ENCODE data around the gene SLC2A1. TPM values are rescaled to one million over a fixed set of nuclear protein-coding genes. Genes with fewer than 3 reads are reported as not detected.

SLC2A1 gene
- total RNA-seq, 2 donors from 2014 or later: 105 to 131 TPM

DNA sequence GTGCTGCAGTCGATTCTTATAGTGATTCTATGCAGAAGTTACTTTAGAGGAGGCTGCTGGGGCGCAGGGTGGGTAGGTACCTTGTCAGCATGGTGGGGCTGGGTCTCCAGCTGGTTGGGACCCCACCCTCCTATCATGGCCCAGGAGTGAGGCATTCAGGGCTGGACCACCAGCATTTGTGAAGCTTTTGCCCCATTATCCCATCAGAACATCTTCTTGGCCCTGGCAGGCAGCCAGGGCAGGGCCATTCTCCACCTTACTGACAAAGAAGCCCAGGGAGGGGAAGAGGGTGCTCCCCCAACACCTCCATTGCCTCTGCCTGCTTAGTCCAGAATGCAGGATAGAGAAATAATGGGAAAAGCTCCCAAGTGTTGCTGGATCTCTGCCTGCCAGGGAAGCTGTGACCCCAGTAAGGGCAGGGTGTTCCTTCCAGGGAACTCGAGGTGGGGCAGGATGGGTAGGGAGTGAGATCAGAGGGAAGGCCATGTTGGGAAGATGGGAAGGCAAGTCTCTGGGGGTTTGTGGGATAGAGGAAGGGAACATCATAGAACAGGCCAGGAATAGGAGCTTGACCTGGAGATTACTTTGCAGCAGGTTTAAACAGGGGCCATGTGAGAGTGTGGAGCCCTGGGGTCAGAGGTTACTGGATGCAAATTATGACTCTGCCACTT, 16.2 kb upstream of the SLC2A1 start:
- Mint-ChIP-seq H3K27me3 (peaks cover 0 to 3% of the 10 kb centered on the region in 2 donors), H3K4me1 (ENCODE audit: low read depth in 2 of 2) (peaks cover 0 to 4% of the 10 kb centered on the region in 2 donors), H3K4me3 (no peak overlapping the region), H3K36me3 (no peaks in the 10 kb centered on the region), H3K27ac (no peak overlapping the region), H3K9me3 (no peaks in the 10 kb centered on the region)
- DNase-seq (ENCODE audit: low spot score) (no peak), ATAC-seq (no peak)

DNA sequence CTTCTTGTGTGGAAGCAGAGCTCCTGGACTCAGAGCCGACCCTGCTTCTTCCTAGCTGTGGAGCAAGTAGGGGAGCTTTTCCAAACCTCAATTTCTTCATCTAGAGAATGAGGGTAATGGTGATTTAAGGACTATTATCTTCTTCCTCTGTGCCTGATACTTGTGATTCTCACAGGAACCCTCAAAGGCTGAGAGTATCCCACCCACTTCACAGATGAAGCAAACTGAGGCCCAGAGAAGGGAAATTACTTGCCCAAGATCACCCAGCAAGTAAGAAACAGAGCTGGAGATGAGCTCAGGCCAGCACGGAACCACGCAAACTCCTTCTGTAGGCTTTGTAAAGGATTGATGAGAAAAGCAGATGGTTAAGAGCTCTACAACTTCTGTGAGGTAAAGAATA, 15.1 kb upstream of the SLC2A1 start:
- Mint-ChIP-seq H3K4me1 (ENCODE audit: low read depth in 2 of 2) (peaks cover 0 to 4% of the 10 kb centered on the region in 2 donors), H3K9me3 (no peaks in the 10 kb centered on the region), H3K27ac (no peak overlapping the region), H3K36me3 (no peaks in the 10 kb centered on the region), H3K4me3 (no peak overlapping the region), H3K27me3 (no peaks in the 10 kb centered on the region)
- DNase-seq (ENCODE audit: low spot score) (no peak), ATAC-seq (no peak)

DNA sequence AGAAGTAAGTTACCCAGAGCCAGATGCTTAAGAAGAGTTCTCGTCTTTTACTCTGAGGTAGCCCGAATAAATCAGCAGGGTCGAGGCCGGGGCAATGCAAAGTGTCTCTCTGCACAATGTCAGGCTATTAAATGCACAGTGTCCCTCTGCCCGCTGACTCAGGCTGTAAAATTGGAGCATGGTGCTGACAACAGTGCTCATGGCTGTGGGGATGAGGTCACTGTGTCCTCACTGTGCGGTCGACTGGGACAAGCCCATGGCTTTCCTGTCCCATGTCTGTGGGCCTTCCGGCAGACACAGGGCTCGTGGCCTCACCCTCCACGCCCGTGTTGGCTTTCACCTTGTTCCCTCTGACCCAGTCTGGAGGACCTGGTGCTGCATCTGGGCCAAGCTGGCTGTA, 14.6 kb upstream of the SLC2A1 start:
- ATAC-seq: peak in 1 of 2 donors; percentile 41
- Mint-ChIP-seq H3K4me1 (ENCODE audit: low read depth in 2 of 2) (peaks cover 0 to 4% of the 10 kb centered on the region in 2 donors), H3K27me3 (no peaks in the 10 kb centered on the region), H3K27ac (no peak overlapping the region), H3K36me3 (no peaks in the 10 kb centered on the region), H3K4me3 (no peak overlapping the region), H3K9me3 (no peaks in the 10 kb centered on the region)
- DNase-seq (ENCODE audit: low spot score): no peak

DNA sequence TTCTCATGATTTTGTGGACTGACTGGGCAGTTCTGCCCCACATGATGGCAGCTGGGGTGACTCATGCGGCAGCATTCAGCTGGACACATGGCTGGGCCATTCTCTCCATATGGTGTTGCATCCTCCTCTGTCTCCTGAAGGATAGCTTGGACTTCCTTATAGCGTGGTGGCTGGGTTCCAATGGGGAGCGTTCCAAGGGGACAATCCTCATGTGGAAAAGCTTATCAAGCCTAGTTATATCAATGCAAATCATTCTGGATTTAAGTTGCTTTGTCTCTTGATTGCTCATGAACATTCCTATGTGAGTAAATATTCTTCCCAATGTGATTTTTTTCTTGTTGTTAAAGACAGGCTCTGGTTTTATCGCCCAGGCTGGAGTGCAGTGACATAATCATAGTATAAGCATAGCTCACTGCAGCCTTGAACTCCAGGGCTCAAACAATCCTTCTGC, 13.2 kb upstream of the SLC2A1 start:
- peaks cover 0 to 2% of the 10 kb centered on the region in 2 donors for H3K4me1 Mint-ChIP-seq (ENCODE audit: low read depth in 2 of 2)
- DNase-seq (ENCODE audit: low spot score) (no peak), ATAC-seq (no peak)
- H3K9me3 Mint-ChIP-seq: no peaks in the 10 kb centered on the region
- H3K36me3 Mint-ChIP-seq: no peaks in the 10 kb centered on the region
- no peaks in the 10 kb centered on the region for H3K27me3 Mint-ChIP-seq
- H3K27ac Mint-ChIP-seq: no peak overlapping the region
- H3K4me3 Mint-ChIP-seq: no peak overlapping the region

DNA sequence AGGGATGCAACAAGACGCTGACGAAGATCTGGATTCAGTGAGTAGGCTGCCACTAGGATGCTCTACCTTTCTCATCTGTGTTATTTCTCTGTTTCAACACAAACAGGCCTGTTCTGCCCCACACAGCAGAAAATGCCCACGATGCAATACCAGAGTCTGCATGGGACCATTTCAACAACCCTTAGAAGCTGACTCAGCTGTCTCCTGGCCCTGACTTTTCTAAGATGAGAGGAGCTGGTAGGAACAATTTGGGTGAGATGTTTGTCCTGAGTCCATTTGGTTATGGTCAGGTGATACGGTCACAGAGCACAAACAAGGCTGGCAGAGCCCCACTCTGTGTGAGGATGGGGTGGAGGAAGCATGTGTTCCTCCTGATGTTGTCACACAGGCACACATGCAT, 11.5 kb upstream of the SLC2A1 start:
- ATAC-seq (no peak), DNase-seq (ENCODE audit: low spot score) (no peak)
- H3K4me3 Mint-ChIP-seq: no peak overlapping the region

DNA sequence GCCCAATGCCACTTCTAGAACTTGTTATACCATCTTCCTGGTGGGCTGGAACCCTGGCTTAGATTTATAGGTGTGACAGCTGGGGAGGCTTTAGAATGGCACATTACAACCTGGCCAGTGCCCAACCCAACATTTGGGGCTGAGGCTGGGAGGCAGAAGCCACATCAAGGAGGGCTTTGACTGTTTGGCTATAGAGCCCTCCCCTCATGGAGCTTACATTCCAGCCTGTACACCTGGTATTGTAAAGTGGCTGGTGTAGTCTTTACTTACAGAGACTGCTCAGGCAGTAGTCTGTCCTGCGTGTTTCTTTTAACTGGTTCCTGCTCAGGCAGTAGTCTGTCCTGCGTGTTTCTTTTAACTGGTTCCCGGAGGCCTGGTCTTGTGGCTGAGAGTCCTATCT, 10.0 kb upstream of the SLC2A1 start:
- Mint-ChIP-seq H3K4me3 (no peak overlapping the region), H3K36me3 (no peaks in the 10 kb centered on the region), H3K27ac (no peak overlapping the region), H3K9me3 (no peaks in the 10 kb centered on the region), H3K27me3 (peaks cover under 1% of the 10 kb centered on the region in 2 donors), H3K4me1 (ENCODE audit: low read depth in 2 of 2) (peaks cover under 1 to 1% of the 10 kb centered on the region in 2 donors)
- DNase-seq (ENCODE audit: low spot score) (no peak), ATAC-seq (no peak)

More for the DNA sequence above, 11.5 kb upstream of the SLC2A1 start:
- no peaks in the 10 kb centered on the region for H3K36me3 Mint-ChIP-seq
- peaks cover 0 to 2% of the 10 kb centered on the region in 2 donors for H3K4me1 Mint-ChIP-seq (ENCODE audit: low read depth in 2 of 2)
- no peaks in the 10 kb centered on the region for H3K9me3 Mint-ChIP-seq
- H3K27me3 Mint-ChIP-seq: no peaks in the 10 kb centered on the region
- no peak overlapping the region for H3K27ac Mint-ChIP-seq

DNA sequence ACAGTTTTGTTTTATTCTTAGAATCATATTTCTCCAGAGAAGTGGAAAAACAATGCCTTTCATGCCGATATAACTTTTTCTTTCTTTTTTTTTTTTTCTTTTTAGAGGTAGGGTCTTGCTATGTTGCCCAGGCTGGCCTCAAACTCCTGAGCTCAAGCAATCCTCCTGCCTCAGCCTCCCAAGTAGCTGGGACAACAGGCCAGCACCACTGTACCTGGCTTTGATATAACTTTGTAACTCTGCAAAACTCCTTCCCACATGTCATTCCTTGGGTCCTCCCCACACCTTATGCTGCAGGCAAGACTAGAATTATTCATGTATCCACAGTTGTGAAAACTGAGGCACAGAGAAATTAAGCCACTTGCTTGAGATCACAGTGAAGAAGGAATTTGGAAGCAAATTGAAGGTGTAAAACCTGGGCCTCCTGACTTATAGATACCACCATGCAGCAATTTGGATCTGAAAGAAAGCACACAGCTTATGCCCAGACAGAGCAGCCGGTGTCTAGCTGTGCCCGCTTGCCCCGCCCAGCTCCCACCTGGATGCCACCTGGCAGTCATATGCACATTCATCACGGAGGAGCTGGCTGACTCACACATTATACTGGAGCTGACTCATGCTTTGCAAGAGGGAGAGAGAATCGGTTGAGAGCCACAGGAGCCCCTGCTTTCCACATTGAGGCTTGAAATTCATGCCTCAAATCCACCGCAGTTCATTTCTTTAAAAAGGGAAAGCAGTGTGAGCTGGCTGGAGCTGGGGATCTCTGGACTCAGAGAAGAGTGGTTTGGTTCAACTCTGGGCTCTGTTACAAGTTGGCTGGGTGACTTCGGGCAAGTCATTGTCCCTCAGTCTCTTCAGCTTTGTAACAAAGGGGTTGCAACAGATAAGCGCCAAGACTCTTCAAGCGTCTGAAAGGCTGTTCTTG, 8.3 kb upstream of the SLC2A1 start:
- H3K4me3 Mint-ChIP-seq: no peak overlapping the region
- H3K27ac Mint-ChIP-seq: no peak overlapping the region
- no peak for ATAC-seq
- H3K9me3 Mint-ChIP-seq: no peaks in the 10 kb centered on the region
- no peak for DNase-seq (ENCODE audit: low spot score)
- H3K36me3 Mint-ChIP-seq: no peaks in the 10 kb centered on the region
- peaks cover 7 to 8% of the 10 kb centered on the region in 2 donors for H3K4me1 Mint-ChIP-seq (ENCODE audit: low read depth in 2 of 2)
- H3K27me3 Mint-ChIP-seq: peaks cover 4 to 6% of the 10 kb centered on the region in 2 donors

DNA sequence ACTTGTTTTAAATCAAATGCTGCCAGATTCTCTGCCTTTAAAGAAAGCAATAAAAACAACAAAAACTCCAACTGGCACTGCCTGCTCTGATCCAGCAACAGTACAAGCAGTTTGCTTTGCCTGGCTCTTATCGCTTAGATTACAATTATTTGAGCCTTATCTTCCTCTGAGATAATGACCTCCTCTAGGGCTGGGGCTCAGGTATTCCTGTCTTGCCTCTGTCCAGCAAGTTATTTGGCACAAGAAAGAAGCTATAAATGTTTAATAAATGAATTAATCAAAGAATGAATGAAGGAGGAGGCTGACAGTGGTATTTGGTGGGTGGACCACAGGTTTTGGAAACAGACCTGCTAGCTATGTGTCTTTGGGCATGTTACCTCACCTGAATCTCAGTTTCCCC, 6.7 kb upstream of the SLC2A1 start:
- Mint-ChIP-seq H3K36me3 (no peaks in the 10 kb centered on the region), H3K27ac (no peak overlapping the region), H3K4me3 (no peak overlapping the region), H3K27me3 (peaks cover 12 to 14% of the 10 kb centered on the region in 2 donors), H3K9me3 (no peaks in the 10 kb centered on the region), H3K4me1 (ENCODE audit: low read depth in 2 of 2) (peaks cover 16 to 19% of the 10 kb centered on the region in 2 donors)
- ATAC-seq (no peak), DNase-seq (ENCODE audit: low spot score) (no peak)

DNA sequence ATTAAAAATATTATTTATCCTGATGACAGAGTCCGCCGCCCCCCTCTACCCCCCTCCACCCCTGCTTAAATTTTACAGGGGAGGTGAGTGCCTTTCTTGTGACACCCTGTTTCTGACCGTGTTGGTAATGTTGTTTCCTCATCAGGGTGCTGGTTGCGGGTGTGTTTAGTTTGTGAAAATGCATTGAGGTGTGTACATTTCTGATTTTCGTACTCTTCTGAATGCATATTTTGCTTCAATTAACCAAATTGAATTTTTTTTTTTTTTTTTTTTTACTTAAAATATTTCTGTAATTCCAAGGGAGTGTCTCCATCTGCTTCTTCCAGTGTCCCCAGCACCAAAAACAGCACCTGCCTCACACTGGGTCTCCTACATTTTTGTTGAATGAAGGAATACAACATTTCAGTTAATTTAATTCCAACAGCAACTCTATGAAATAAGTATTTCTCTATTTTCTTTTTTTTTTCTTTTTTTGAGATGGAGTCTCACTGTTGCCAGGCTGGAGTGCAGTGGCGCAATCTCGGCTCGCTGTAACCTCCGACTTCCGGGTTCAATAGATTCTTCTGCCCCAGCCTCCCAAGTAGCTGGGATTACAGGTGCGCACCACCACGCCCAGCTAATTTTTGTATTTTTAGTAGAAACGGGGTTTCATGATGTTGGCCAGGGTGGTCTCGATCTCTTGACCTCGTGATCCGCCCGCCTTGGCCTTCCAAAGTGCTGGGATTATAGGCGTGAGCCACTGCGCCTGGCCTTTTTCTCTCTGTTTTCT, 5.6 kb upstream of the SLC2A1 start:
- peaks cover 12 to 14% of the 10 kb centered on the region in 2 donors for H3K27me3 Mint-ChIP-seq
- peaks cover 19 to 20% of the 10 kb centered on the region in 2 donors for H3K4me1 Mint-ChIP-seq (ENCODE audit: low read depth in 2 of 2)
- H3K36me3 Mint-ChIP-seq: no peaks in the 10 kb centered on the region
- H3K27ac Mint-ChIP-seq: no peak overlapping the region
- H3K9me3 Mint-ChIP-seq: no peaks in the 10 kb centered on the region
- DNase-seq (ENCODE audit: low spot score) (no peak), ATAC-seq (no peak)
- no peak overlapping the region for H3K4me3 Mint-ChIP-seq

DNA sequence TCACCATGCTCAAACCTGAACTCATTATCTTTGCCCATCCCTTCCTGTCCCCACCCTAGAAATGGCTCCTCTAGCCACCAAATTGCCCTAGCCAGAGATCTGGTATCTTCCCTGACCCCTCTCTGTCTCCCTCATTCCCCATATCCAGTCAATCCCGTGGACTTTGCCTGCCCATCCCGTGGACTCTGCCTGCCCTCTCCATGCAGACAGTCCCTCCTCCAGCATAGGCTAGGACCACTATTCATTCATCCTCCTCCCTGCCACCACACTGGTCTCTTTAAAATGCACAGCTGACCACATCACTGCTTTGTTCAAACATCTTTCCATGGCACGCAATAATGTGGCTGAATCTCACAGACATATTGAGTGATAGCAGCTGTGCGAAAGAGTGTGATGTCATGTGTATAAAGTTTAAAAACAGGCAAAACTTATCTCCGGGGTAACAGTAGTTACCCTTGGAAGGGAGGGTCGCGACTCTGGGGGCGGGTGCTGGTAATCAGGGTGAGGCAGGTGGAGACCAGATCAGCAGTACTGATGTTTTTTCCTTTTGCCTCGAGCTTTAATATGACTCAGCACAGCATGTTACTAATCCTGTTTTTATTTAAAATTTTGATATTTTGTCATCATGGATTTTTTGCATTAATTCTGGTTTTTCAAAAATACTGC, 4.8 kb upstream of the SLC2A1 start:
- Mint-ChIP-seq H3K36me3 (no peaks in the 10 kb centered on the region), H3K9me3 (no peaks in the 10 kb centered on the region), H3K27ac (no peak overlapping the region), H3K4me1 (ENCODE audit: low read depth in 2 of 2) (peaks cover 25 to 27% of the 10 kb centered on the region in 2 donors), H3K27me3 (peaks cover 12 to 14% of the 10 kb centered on the region in 2 donors), H3K4me3 (no peak overlapping the region)
- DNase-seq (ENCODE audit: low spot score) (no peak), ATAC-seq (no peak)

DNA sequence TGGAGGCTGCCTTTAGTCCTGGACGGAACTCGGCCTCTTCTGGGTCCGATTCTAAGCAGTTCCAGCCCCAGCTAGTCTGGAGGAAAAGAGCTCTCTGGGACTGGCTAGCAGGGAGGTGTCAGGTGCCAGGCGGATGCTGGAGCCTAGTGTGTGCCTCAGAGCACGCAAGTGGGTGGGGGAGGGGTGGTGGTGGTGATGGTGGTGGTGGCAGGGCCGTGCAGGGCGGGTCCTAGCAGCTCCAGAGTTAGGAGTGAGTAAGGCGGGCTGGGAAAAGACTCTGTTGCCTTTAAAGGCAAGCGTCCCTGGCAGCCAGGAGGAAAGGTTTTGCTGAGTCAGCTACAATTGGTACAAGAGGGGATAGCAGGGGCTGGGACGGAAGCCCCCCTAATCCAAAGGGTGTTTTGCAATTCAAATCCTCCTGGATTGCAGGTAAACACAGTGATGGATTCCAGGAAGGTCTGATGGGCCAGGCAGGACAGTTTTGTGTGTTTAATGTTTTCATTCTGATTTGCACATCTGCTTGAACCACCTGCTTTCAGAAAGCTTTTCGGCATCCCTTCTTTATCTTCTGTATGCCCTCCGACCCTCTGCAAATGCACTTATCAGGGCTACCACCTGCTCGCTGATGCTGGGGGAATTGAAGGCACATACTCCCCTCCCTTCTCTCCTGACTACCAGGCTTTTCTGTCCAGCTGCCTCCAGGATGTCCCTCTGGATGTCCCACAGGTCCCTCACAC, 4.1 kb upstream of the SLC2A1 start:
- Mint-ChIP-seq H3K36me3 (no peaks in the 10 kb centered on the region), H3K9me3 (no peaks in the 10 kb centered on the region), H3K27me3 (peaks cover 12 to 14% of the 10 kb centered on the region in 2 donors), H3K27ac (no peak overlapping the region), H3K4me1 (ENCODE audit: low read depth in 2 of 2) (peaks cover 25 to 27% of the 10 kb centered on the region in 2 donors), H3K4me3 (no peak overlapping the region)
- ATAC-seq (no peak), DNase-seq (ENCODE audit: low spot score) (no peak)

DNA sequence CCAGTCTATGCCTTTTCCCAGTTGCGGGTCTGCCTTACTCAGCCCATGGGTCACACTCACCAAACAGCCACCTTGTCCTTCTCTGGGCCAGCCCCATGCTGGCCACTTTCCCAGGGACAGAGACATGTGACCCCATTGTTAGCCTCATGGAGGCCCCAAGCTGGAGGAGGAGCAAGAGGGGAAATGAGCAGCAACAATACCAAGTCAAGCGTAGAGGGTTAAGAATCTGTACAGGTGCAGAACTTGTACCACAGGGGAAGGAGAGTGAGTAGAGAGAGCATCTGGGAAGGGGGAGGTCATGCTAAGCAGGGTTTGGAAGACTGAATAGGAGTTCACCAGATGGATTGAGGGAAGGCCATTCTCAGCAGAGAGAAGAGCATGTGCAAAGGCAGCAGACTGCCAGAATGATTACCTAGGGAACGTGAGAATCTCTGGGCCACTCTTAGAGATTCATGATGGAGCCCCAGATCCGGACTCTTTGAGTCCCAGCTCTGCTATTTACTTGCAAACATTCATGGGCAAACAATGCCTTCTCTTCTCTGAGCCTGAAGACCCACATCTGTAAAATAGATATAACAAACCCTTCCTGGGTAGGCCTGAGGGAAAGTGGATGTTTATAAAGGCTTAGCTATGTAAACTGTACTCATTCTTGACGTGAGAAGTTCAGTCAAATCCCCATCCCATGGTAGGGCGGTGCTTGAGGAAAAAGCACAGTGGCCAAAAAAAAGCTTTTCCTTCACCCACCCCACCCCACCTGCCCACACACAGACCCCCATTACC, 2.8 kb upstream of the SLC2A1 start:
- Mint-ChIP-seq H3K4me1 (ENCODE audit: low read depth in 2 of 2) (peaks cover 33 to 36% of the 10 kb centered on the region in 2 donors), H3K27ac (peak overlapping the region in 1 of 2 donors; percentile 23), H3K4me3 (peak overlapping the region; percentile 72), H3K27me3 (peaks cover 12 to 14% of the 10 kb centered on the region in 2 donors), H3K9me3 (no peaks in the 10 kb centered on the region), H3K36me3 (no peaks in the 10 kb centered on the region)
- no peak for ATAC-seq
- DNase-seq (ENCODE audit: low spot score): no peak

Data from natural killer cell treated with Interleukin-12 subunit alpha and Interleukin-12 subunit beta and Interleukin-15 and Interleukin-18, amount 100 ng/mL, for 72 hours (primary cell).